ENCODE data around the gene TEF.

TEF gene

GRCh38 chr22:41381329-41382097 lies at the start of gene TEF:
Gene TEF (plus strand): TSS chr22:41381942. CDS start chr22:41382045, 103 bp downstream.
- DNase-seq, result peak; percentile 99

DNA sequence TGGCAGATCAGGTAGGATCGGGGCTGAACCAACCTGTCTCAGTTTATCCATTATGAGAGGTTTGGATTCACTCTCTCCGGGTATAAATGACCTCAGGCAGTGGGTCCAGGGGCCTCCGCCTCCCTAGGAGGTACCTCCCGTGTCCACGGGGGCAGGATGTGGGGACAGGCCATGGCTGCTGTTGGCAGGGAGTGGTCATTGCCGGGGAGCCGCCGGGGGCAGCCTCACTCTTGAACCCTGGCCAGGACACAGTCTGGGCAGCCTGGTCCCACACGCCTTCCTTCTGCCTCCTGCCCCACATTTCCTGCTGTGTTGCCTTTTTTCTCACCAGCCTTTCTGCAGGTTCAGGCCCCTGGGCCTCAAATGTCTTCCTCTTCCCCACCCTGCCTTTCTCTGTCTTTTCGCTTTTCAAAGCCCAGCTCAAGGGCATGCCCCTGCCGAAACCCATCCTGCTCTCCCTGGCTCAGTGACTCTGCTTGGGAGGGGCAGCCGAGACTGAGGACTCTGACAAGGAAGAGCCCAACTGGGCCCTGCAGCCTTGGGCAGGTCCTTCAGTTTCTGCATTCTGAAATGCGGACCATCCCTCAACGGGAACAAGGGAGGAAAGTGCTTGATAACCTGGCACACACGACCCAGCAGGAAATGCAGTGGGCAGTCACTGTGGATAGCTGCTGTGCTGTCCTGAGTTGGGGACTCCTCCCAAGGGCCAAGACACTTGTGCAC lies 49.4 kb upstream of the TEF start:
- no peak for DNase-seq

- DNase-seq, result no peak
Measured at GRCh38 chr22:41333806-41334205, 47.9 kb upstream of the TEF start.

GRCh38 chr22:41334215-41334614 lies 47.5 kb upstream of the TEF start:
- no peak for DNase-seq

DNA sequence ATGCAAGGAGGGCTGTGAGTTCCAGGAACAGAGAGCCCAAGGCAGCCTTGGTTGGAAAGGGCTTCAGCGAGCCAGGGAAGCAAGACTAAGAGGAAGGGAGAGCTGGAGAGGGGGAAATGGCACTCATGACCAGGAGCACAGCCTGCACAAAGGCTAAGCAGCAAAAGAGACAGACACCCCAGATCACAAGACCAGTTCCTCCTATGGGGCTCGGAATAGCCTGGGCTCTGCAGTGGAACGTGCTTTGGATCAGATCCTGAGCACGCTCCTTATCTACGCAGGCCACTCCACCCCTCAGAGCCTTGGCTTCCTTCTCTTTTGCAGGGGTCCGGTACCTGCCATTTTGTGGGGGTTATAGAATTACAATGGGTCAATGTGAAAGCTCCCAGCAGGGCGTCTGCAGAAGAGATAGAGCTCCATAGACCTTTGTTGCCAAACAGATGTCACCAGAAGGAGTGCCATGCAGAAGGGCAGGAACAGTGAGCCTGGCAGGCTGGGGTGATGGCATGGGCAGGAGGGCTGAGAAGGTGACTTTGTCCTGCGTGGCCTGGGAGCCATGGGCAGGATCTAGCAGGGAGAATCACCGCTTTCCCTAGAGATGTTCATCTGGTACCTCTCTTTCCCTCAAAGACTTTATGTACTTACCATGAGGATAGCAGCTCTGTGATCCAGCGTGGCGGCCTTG lies 46.6 kb upstream of the TEF start:
- DNase-seq, result no peak

DNA sequence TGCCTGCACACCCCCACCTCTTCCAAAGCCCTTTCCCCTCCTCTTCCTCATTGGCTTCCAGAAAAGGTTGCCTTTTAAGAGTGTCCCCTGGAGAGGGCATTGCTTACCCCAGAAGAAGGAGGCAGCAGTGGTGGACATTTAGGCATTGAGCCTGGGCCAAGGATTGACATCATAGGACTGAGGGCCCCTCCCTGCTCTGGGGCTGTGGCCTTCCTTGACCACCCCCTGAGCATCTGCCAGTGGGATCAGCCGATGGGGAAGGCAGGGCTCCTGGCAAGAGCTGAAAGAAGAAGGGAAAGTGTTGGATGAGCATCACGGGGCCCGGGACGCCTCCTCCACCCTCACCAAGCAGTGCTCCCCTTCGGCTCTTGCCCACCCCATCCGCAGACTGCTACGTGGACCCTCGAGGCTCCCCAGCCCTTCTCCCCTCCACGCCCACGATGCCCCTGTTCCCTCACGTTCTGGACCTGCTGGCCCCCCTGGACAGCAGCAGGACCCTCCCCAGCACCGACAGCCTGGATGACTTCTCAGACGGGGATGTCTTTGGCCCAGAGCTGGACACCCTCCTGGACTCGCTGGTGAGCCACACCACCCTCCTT lies 43.0 kb upstream of the TEF start:
- no peak for DNase-seq

- no peak for DNase-seq
Measured at GRCh38 chr22:41339823-41340222, 41.9 kb upstream of the TEF start.

DNA sequence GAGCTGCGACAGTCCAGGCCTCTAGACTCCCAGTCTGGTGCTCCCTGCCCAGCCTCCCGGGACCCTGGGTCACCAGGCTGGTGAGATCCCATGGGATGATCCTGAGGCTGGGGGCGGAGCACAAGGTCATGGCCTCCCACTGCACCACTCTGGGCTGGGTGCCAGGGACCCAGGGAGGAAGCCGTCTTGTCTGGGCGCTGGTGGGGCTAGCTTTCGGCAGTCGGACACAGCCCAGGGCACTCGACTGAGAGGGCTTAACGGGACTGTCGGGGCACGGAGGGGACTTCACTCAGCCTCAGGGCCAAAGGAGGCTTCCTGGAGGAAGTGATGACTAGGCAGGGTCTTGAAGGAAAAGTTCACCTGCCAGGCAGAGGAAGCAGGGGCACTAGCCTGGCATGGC lies 41.4 kb upstream of the TEF start:
- no peak for DNase-seq

GRCh38 chr22:41341012-41341411 lies 40.7 kb upstream of the TEF start:
- DNase-seq, result no peak

GRCh38 chr22:41341990-41342389 lies 39.8 kb upstream of the TEF start:
- peak; percentile 3 for DNase-seq

GRCh38 chr22:41343300-41343699 lies 38.4 kb upstream of the TEF start:
- no peak for DNase-seq

DNA sequence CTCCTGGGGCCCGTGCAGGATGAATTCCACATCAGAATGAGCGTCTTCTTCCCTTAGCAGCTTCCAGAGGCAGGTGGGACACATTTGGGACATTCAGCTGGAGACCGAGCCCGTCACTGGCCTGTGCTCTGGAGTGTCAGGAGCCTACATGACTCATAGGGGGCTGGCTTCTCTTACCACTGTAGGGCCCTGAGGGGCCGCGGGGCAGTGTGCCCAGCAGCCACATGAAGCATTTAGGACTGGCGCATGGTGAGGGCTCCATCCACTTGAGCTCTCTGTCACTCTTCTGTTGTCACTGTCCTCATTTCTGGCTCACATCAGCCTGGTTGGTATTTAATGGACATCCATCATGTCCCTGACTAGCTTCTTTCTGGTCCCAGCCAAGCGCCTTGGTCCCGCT lies 38.0 kb upstream of the TEF start:
- DNase-seq, result no peak

GRCh38 chr22:41344189-41344788 lies 37.5 kb upstream of the TEF start:
- no peak for DNase-seq

DNA sequence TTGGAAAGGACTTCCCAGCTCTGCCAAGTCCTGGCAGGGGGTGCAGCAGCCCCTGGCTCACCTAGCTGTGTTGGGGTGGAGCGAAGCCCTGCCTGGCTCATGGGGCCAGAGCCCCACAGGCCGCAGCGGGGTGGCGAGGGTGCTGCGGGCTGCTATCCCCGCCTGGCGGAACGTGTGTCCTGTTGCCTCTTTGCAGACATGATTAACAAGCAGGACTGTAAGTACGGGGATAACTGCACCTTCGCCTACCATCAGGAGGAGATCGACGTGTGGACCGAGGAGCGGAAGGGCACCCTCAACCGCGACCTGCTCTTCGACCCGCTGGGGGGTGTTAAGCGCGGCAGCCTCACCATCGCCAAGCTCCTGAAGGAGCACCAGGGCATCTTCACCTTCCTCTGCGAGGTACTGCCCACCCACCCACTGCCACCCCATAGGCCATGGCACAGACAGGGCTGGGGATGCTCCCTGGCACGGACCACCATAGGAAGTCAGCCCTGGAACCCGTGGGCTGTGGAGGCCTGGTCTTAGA lies 35.9 kb upstream of the TEF start:
- no peak for DNase-seq

DNA sequence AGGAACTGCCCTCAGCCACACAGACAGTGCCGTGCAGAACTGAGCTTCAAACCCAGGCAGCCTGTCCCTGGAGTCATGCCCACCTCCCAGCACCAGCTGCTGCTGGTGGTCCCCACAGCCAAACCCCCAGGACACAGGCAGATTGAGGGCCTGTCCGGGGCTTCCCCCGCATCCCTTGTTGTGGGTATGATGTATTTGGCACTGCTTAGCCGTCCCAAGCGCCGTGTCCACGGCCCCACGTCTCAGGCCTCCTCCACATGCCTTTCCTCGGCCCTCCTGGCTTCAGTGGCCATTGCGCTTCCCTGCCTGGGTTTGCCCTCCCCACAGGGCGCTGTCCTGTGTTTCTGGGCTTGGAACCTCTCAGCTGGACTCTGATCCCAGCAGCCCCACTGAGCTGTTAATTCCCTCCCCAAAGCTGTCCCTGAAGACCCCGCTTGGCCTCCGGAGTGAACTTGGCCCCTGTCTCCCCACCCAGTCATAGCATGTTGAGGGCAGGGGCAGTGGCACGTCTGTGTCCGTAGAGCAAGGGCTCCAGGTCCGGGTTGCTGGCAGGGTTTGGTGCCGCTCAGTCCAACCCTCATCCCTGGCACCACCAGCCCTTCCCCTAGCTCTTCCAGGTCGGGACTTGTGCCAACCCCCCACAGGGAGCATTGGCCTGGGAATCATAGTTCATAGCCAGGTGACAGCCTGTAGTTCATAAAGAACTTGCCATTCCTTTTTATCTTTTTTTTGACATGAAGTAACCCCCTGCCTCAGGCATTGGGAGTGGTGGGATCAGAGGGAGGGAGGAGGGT lies 34.5 kb upstream of the TEF start:
- no peak for DNase-seq

- no peak for DNase-seq
Measured at GRCh38 chr22:41348964-41349484, 32.7 kb upstream of the TEF start.

GRCh38 chr22:41350087-41350486 lies 31.7 kb upstream of the TEF start:
- DNase-seq, result no peak

DNA sequence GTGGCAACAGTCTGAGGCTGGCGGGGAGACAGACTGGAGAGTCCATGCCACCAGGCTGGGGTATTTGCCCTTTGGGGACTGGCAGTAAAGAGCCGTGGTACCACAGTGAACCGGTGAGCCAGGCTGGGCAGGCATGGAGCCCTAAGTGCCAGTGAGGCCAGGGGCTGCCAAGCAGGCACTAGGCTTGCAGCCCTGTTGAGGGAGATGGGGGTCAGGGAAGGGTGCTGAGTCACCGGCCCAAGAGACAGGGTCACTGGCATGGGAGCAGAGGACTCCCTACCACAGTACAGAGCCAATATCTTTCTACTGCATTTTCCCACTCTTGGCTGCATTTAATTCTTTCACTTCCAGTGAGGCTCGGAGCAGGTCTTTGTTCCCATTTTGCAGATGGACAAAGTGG lies 30.7 kb upstream of the TEF start:
- DNase-seq, result no peak

DNA sequence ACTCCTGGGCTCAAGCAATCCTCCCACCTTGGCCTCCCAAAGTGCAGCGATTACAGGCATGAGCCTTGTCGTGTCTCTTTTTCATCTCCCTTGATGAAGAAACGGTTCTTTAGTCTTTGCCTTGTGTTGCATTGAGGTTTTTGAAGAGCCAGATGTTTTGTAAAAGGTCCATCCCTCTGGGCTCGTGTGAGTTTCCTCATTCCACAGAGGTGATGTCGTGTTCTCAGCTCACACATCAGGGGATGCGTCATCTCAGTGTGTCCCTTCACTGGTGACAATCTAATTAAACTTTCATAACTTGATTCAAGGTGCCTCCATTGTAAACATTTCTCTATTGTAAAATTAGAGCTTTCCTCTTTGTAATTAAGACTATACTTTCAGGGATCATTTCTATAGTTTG lies 29.7 kb upstream of the TEF start:
- DNase-seq, result no peak

- DNase-seq, result no peak
Measured at GRCh38 chr22:41353862-41354575, 27.7 kb upstream of the TEF start.

- no peak for DNase-seq
Measured at GRCh38 chr22:41354979-41355378, 26.8 kb upstream of the TEF start.
